ENCODE measurements around the gene CACNA1A.

GRCh38 chr19:13366529-13367143 is 139.6 kb downstream of the CACNA1A start:
- TF ChIP-seq CTCF (conservative IDR thresholded peaks at IDR 0.05) (peak; percentile 46), ZFX (IDR thresholded peaks at IDR 0.05) (no peak)

All from C4-2B (cell line).